Measurements from ENCODE around the gene MYRIP.

MYRIP gene

GRCh38 chr3:39910135-39910534 is 100.7 kb downstream of the MYRIP start:
- no peak for DNase-seq

GRCh38 chr3:39910826-39911464 is 101.5 kb downstream of the MYRIP start:
- DNase-seq, result no peak

DNA sequence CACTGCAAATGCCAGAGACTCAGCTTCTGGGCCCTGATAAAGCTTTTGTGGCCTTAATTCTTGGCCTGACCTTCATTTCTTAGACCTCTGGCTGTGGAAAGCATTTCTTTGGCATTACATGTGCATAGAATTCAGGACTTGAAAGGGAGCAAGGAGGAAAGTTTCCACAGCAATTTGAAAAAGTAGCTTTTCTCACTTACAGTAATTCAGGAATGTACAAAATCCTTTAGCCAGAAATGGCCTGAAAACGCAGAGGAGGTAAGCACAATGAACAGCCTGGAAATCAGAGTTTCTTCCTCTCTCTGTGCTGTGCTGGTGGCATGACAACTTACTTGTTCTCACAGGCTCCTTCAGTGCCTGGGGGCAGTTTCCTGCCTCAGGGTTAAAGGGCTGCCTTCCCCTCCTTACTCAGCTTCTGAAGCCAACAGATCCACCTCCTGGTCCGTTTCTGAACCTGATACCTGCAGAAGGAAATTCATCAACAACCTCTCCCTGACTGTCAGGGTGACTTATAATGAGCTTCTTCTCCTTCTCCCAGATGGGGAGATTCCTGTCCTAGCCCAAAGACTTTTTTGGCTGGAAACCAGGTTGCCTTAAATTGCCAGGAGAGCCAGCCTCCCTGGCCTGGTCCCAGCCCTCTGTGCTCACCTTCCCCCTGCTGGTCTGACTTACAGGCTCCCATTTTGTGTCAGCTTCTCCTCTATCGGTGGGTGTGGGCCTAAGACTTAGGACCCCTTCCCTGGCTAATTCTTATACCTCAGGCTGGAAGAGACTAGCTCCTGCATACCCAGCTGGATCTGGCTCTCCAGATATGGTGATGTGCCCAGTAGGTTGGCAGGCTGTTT is 102.3 kb downstream of the MYRIP start:
- no peak for DNase-seq

- DNase-seq, result no peak
Measured at GRCh38 chr3:39915027-39915426, 105.6 kb downstream of the MYRIP start.

DNA sequence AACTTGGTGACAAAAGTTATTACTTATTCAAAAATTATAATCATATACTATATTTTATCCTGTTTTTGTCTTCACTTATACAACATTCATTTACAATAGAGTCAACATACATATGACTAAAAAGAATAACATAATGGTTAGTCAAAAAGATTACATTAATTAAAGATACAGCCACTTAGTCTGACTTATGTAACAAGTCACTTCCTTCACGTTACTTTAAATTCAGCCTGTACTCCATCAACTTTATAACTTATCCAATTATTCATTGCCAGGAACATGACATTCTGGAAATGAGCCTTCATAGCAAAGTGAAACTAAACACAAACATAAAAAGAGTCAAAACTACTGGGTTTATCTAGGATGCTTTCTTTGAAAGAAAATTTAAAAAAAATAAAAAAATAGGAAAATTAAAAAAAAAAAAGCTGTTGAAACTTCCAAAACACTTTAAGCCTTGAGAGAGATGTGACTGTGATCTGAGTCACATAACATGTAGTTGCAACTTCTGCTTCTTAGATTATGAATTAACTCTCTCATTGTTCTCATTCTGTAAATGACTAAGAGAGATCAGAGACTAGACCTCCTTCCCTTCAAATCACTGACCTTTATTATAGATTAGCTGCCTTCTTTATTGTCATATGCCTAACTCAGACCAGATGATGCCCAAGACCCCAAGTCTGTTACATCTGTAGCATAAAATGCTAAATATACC is 107.8 kb downstream of the MYRIP start:
- no peak for DNase-seq

GRCh38 chr3:39919281-39919680 is 109.9 kb downstream of the MYRIP start:
- no peak for DNase-seq

GRCh38 chr3:39920271-39920670 is 110.9 kb downstream of the MYRIP start:
- DNase-seq, result no peak

DNA sequence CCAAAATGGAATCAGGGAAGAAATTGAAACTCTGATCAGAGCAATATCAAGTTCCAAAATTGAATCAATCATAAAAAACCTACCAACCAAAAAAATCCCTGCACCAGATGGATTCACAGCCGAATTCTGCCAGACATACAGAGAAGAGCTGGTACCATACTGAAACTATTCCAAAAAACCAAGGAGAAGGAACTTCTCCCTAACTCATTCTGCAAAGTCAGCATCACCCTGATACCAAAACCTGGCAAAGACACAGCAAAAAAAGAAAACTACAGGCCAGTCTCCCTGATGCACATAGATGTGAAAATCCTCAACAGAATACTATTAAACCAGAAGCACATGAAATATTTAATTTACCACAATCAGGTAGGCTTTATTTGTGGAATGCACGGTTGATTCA is 118.1 kb downstream of the MYRIP start:
- no peak for DNase-seq

- DNase-seq, result no peak
Measured at GRCh38 chr3:39933986-39934693, 124.7 kb downstream of the MYRIP start.

DNA sequence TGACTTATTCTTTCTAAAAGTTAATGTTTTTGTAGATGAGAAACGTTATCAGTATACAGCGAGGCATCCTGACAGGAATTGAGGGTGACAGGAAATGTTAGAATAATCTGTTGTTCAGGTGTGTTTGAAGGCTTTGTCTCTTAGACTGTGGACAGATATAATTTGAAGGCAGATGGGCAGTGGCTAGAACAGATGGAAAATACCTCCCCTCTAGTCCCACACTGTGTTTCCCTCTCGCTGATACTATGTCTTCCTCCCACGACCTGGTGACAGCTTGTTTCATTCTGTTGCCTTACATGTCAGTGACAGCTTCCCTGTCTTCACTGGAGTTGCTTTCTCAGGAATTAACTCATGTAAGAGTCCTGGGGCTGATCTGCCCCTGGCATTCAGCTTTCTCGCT is 125.3 kb downstream of the MYRIP start:
- DNase-seq, result no peak

DNA sequence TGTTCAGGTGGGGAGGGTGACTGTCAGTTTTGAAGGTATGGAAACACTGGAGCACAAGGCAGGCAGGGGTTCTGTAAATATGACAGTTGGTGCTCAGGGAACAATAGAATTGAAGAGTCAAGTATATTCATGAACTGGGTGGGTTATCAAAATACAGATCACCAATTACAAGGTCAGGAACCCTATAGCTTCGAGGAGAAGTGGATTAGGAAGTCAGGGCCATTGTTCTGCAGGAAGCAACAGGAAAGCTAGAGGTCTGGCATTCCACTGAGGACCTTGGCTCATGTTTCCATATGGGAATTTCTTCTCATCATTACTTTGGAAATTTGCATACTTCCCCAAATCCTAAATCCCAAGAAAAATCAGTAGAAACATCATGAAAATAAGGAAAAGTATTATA is 125.9 kb downstream of the MYRIP start:
- DNase-seq, result no peak

- no peak for DNase-seq
Measured at GRCh38 chr3:39936848-39937247, 127.4 kb downstream of the MYRIP start.

- no peak for DNase-seq
Measured at GRCh38 chr3:39937315-39937714, 127.9 kb downstream of the MYRIP start.

GRCh38 chr3:39937874-39938273 is 128.5 kb downstream of the MYRIP start:
- DNase-seq, result no peak

- no peak for DNase-seq
Measured at GRCh38 chr3:39941931-39942330, 132.5 kb downstream of the MYRIP start.

DNA sequence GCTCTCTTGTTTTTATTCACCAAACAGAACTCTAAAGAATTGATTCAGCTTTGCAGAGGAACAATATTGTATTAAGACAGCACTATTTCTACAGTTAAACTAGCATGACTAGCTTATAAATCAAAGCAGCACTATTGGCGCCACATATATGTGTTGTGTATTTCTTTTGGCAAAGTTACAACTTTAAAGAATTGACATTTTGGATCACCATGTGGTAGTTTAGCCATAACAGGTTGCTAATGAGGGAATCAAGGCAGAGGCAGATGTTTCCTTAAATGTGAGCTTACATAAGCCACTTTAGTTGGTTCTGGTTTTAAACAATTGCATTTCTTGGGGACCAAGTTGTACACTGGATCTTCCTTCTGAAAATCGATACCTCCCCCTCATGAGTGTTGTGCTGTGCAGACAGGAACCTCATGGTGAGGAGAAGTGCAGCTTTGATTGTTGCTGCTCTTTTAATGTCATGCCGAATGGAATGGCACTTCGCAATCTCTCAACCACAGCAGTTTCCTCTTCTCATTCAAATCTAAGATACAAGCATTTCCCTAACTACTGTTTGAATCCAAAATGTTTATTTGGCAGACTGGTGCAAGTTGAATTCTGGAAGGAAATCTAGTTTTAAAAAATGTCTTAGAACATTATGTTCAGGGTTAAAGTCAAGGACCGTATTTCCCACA is 151.2 kb downstream of the MYRIP start:
- DNase-seq, result no peak

GRCh38 chr3:39961230-39961629 is 151.8 kb downstream of the MYRIP start:
- no peak for DNase-seq

- DNase-seq, result no peak
Measured at GRCh38 chr3:39962581-39962980, 153.2 kb downstream of the MYRIP start.

GRCh38 chr3:39965461-39965860 is 156.1 kb downstream of the MYRIP start:
- no peak for DNase-seq

- DNase-seq, result no peak
Measured at GRCh38 chr3:39965997-39966396, 156.6 kb downstream of the MYRIP start.

- DNase-seq, result no peak
Measured at GRCh38 chr3:39970982-39971381, 161.6 kb downstream of the MYRIP start.

DNA sequence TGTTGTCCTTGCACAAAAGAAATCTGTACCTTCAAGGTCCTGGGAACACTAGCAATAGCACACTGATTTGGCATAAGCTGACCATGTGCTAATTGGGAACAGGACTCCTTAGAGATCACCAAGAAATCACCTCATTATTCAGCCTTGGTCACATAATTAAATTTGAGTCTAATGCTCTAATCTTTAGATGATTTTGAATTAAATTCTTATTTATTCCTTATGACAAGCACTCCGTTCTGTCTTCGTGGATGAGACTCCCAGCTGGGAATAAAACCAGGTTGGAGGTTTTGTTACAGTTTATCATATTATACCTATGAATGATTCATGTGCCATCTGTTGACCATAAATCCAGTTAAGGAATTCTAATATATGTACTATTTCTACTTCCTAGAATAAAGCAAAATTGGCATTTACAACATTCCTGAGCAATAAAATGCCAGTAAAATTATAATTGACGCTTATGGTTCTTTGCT is 162.2 kb downstream of the MYRIP start:
- no peak for DNase-seq

GRCh38 chr3:39972508-39972907 is 163.1 kb downstream of the MYRIP start:
- no peak for DNase-seq

All from CD4-positive, alpha-beta T cell treated with Interleukin-17A for 4 hours (primary cell).